ENCODE data around the gene KIRREL3.

Gene KIRREL3

DNA sequence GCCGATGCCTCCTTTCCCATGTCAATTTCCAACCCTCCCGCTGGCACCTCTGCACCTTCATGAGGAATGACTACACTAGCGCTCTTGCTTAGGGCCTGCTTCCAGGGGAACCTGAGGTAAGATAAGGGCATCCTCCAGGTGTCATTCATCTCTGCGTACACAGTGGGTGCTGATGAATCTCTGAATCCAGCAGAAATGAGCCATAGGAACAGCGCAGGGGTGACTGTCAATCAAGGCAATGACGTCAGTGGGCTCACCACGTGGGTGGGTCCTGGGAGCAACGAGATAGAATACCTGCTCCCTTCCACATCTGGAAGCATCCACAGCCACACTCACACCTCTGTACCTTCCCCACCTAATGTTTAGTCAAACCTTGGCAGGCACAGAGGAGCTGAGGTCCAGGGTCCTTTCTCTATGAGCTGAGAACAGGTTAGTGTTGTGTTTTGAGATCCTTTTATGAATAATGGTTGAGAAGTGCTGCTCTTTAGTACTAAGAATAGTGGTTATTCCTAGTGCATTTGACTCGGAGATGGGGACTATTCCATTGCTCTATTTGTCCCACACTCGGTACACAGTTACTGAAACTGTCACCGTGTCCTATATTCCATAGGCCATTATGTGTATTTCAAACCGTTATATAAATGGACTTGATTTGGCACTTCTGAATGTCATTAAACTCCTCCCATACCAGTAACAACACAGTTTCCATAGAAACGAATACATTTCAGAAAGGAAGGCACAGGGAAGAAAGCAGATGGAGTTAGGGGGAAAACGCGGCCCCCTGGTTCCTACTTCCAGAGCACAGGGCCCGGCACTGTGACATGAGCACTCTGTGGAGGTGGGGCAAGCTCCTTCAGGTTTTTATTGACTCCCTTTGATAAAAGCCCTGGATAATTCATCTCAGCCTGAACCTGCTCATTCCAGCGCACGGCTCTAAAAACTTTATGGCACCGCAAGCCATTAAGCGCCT is 451.7 kb downstream of the KIRREL3 start:
- no peak for DNase-seq

- no peak for DNase-seq
Observed at GRCh38 chr11:126547691-126548090, 452.9 kb downstream of the KIRREL3 start.

DNA sequence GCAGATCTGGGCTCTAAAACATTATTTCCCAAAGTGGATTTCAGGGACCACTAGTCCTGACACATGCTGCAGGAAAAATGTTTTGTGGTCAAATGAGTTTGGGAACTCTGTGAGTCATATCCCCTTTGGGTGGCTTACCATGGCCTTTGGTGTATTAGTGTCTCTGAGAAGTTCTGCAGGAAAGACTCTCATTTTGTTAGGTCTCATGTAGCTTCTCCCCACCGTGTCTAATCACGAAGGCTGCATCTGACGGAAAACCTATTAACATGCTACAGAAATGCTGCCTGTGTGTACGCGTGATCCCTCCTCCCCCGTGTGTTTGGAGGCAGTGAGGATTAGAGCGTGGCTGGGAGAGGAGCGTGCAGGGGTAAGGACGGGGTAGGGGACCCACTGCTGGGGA is 453.4 kb downstream of the KIRREL3 start:
- no peak for DNase-seq

- DNase-seq: no peak
Observed at GRCh38 chr11:126546694-126547093, 453.9 kb downstream of the KIRREL3 start.

DNA sequence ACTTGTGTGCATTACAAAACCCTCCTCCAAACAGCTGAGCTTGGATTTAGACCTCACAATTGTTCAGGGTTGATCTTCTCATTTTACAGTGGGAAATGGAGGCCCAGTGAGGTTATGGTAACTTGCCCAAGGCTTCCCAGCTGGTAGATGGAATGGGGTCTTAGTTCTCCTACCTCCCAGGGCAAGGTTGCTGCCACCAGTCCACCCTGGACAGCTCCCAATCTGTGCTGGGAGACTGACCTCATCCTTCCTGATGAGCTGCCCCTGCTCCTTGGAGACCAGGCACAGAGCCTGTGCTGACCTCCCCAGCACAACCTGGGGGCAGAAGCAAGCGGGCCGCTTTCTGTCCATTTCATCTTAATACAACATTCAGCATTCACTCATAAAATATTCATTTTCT is 454.4 kb downstream of the KIRREL3 start:
- no peak for DNase-seq

DNA sequence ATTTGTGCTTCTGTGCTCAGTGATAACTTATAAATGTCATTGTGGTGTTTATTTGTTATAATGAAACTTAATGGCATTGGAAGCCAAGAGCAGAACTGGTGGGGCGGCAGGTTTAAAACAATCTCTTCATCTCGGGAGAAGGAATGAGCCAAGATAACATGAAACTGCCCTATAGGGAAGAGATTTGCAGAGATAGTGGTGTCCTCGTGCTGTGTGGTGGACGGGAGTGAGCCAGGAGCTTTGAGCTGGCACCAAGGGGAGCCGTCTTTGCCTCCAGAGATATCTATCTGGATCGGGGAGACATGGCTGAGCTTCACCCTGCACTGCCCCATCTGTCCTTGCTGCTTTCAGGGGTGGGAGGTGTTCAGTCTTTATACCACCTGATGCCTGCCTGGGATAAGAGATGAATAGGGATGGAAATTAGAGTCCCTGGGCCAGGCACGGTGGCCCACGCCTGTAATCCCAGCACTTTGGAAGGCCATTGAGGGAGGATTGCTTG is 455.5 kb downstream of the KIRREL3 start:
- no peak for DNase-seq

DNA sequence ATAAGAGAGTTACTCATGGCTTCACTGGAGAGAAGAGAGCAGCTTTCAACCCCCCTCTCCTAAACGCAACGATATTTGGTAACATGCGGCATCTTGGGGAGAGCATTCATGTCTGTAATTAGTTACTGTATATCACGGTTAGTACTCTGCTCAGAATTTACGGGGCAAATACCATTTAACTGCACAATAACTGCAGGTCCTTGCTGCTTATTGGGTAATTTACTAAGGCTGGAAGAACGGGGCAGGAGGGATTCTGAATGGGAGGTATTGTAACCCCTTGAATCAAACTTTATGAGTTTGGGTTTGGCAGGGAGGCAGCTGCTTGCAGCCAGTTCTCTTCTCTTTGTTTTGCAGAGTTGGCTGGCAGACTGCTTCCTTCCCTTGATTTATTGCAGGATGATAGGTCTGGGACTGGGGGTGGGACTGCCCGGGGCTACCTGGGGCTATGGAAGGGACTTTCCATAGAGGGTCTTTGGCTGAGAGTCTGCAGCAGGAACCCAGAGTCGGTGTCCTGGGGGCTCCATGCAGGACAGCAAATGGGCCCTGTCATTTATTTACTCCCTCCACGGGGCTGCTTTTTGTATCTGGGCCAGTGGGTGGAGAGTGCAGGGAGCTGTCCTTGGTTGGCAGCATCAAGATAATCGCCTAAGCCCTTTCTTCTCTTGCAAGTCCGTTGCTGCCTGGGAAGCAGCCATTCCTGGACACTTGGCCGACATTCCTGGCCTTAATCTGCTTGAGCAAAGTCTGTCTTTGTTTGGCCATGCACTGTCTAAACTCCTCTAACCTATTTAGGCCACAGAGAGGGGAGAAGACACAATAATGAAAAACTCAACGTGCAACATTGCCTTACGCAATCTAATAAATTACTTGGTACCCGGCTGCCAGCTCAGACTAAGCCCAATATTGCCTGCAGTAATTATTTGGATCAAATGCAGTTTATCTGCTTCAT is 456.2 kb downstream of the KIRREL3 start:
- no peak for DNase-seq

DNA sequence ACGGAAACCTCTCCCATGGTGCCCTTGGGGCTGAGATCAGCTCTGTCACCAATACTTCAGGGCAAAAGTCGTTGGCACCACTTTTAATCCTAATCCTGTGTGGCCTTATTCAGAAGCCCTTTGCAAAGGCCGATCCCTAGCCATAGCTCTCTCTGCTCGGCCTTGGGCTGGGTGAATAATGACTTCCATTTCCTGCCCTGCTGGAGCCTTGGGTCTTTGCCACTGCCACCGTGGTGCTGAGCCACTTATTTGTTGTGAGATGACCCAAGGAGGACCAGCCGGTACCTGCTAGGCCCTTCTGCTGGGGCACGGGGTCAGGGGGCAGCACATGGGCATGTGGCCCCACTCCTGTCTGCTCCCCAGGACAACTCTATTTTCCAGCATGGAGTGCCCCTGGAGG is 456.9 kb downstream of the KIRREL3 start:
- DNase-seq: no peak

DNA sequence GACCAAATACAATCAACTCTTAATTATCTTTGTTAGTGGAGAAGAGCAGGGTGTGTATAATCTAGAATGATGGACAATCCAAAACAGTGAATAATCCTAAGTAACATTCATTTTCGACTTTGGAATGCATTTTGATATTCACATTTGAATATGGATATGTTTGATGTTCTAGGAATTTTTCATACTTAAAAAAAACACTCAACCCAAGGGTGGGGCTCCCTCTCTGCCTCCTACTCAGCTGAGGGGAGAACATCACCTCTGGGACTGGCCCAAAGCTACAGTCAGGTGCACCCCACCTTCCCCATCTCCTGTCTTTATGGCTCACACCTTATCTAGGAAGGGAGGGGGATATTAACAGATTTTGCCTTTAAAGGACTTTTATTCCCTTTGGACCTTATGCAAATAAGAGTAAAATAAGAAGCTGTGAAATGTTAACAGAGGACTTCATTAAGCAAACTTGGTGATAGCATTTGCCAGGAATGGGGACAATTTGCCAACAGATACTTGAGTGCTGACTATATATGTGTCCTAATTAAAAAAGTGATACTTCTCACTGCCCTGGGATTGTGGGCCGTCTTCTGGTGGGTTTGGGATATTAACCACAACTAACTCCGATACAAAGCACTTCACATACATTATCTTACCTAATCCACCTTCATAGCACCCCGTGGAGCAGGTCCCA is 458.1 kb downstream of the KIRREL3 start:
- DNase-seq: no peak

- no peak for DNase-seq
Observed at GRCh38 chr11:126538071-126538470, 462.5 kb downstream of the KIRREL3 start.

DNA sequence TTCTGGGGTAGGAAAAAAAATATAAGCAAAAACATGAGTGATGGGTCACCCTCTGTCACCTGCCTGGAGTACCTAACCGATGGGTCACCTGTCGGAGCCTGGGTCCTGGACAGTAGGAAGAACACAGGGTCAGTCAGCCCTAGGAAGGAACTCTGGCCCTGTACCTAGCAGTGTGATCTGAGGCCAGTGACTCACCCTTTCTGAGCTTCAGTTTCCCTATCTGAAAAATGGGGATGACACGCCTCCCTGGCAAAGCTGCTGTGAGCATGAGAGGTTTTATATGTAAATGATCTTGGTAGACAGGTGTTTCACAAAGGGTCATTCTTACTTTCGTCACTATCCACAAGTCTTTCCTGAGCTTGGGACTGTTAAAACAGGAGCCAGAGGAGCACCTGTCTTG is 463.1 kb downstream of the KIRREL3 start:
- DNase-seq: no peak

GRCh38 chr11:126534141-126534805 is 466.3 kb downstream of the KIRREL3 start:
- no peak for DNase-seq

DNA sequence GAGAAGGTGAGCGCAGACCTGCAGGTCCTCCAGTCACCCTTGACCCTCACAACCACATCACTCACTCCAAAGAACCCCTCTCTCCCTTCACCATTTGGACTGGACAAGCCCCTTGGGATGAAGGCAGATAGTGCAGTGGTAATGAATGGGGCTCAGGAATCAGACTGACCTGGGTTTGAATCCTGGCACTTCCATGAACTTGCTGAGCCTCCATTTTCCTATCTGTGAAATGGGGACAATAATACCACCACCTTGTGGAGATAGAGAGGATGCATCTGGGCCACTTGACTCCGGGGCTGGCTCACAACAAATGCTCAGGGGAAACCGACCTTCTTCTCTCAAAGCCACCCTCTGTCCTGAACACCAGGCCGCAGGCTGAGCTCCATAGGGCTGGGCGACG is 467.0 kb downstream of the KIRREL3 start:
- DNase-seq: no peak

DNA sequence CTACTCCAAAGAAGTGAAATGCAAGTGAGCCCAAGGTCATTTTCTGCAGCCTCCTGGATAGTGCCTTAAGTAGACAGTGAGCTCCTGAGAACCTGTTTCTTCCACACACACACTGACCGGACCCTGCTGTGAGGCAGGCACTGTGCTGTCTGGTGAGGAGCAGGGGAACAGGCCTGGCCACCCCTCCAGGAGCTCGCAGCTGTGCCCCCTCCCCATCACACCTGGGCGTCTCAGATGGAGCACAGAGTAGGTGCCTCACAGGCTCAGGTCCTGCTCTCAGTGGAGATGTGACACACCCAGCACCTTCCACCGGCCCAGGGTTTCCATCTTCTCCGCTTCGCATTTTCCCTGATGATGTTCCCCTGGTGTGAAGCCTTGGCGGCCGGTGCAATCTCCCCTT is 470.2 kb downstream of the KIRREL3 start:
- DNase-seq: no peak

DNA sequence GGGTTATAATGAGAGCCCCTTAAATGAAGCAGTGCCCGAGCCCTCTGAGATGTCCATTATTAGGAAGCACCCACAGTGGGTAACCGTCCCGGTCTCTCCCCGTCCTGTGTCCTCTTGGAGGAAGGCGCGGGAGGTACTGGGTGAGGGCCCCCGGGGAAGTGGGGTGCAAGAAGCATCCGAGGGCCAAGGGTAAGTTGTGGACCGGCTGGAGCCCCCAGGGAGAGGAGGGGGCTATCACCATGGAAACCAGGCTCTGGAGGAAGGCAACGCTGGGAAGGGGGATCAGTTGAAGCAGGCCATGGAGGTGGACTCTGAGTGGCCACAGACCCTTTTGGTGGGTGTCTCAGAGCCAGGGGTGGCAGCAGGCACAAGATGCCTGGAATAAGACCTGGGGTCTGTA is 471.5 kb downstream of the KIRREL3 start:
- no peak for DNase-seq

DNA sequence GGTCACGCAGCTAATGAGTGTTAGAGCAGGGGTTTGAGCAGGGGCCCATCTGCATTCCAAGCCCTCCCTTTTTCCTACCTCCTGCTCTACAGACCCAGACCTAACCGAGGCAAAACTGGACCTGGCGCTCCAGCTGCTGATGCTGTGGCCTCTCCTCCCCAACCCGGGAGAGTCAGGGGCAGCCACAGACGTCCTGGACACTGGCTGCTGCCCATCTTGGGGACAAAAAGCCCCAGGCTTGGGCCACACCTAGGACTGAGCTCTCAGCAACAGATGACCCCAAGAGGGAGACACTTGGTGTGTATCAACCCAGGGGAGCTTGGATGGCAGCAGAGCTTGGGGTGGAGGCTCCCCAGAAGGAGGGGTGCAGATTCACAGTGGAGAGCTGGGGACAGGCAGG is 472.5 kb downstream of the KIRREL3 start:
- no peak for DNase-seq

DNA sequence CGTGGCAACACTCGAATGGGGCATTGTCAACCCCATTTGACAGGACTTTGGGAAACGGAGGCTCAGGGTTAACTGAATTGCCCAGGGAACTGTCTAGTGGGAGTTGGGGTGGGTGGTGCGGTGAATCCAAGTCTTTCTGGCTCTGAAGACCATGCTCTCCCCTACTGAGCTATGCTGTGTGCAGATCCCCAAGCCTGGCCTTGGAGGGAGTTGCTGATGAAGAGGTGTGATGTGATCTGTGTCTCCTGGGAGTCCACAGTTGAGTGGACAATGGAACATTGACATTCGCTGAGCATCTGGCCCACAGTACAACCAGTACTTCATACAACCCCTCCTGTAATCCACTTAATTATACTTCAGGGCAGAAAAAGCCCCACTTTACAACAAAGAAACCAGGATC is 472.9 kb downstream of the KIRREL3 start:
- DNase-seq: no peak

GRCh38 chr11:126526471-126526870 is 474.1 kb downstream of the KIRREL3 start:
- DNase-seq: no peak

- DNase-seq: no peak
Observed at GRCh38 chr11:126525702-126526101, 474.9 kb downstream of the KIRREL3 start.

GRCh38 chr11:126525216-126525615 is 475.4 kb downstream of the KIRREL3 start:
- no peak for DNase-seq

DNA sequence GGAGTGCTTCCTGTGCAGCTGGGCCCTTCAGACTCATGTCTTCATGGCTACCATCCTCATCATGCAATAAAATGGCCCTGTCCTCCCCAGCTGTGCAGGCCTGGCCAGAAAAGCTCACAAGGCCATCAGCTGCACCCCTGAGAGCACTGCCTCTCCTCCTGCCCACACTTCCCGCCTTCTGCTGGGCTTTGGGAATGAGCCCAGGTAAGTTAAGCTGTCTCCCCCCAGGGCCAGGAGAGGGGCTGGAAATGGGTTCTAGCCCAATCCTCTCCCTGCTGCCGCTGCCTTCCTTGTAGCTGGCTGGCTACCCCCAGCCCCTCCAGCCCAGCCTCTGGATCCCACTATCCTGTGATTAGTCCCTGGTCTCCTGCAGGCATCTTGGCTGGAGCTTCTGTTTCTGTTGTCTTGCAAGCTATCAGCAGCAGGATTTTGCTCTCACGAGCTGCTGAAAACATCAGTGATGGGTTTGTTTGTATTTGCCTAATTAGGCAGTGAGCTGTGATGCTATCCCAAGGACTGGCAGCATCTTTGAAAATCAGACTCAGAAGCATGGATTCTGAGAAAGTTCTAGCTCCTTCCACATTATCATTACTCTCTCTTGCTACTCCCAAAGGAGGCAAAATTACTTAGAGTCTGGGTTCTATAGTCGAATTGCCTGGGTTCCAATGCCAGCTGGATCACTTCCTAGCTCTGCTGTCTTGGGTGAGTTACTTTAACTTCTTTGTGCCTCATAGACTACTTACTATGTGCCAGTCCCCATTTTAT is 476.9 kb downstream of the KIRREL3 start:
- DNase-seq: no peak

GRCh38 chr11:126522606-126523005 is 478.0 kb downstream of the KIRREL3 start:
- no peak for DNase-seq

Data from suppressor macrophage treated with lipopolysaccharide for 1 hour (primary cell).